Activated CD4-positive, alpha-beta memory T cell treated with anti-CD3 and anti-CD28 coated beads, Interleukin-2, amount 10 ng/mL, durations not matched to agents 7 days and 5 days (primary cell): ENCODE data around the gene POMT1. TPM values are rescaled to one million over a fixed set of nuclear protein-coding genes. Genes with fewer than 3 reads are reported as not detected.
A peak's percentile ranks its signal among the peaks of the same experiment; 100 is the strongest.

ENCODE experiments used
- CTCF ChIA-PET: fragments of 350-600 bp; sonication (Branson Sonifier 250); formaldehyde crosslinking; loops from one replicate; lab custom pipeline; 2021; ENCODE audit warnings: antibody characterized with exemption, inconsistent platforms; lab: Charles Lee
- POLR2A ChIA-PET: fragments of 350-600 bp; sonication (Branson Sonifier 250); formaldehyde crosslinking; loops from one replicate; lab custom pipeline; 2021; ENCODE audit warnings: antibody characterized with exemption; lab: Charles Lee
- DNase-seq: peaks from one replicate; pipeline ENCODE4 v3.0.0-alpha.2; 2020
- H3K27ac Mint-ChIP-seq: one replicate; pipeline ENCODE4 v1.8.0; 2021; ENCODE audit warnings: mild to moderate bottlenecking, mixed read lengths
- H3K27me3 Mint-ChIP-seq: one replicate; pipeline ENCODE4 v1.8.0; 2021; ENCODE audit warnings: mixed read lengths
- H3K36me3 Mint-ChIP-seq: one replicate; pipeline ENCODE4 v1.8.0; 2021; ENCODE audit warnings: low read depth, mixed read lengths
- H3K4me1 Mint-ChIP-seq: one replicate; pipeline ENCODE4 v1.8.0; 2021; ENCODE audit warnings: mixed read lengths
- H3K4me3 Mint-ChIP-seq: one replicate; pipeline ENCODE4 v1.8.0; 2021; ENCODE audit warnings: mild to moderate bottlenecking, mixed read lengths
- H3K9me3 Mint-ChIP-seq: one replicate; pipeline ENCODE4 v1.8.0; 2021; ENCODE audit warnings: mixed read lengths
- total RNA-seq, 2 experiments: library from RNA; stranded (reverse); gene quantifications; one replicate each; pipeline ENCODE4 v1.2.3, GENCODE V29; 2021

The POMT1 gene
- total RNA-seq, 2 experiments from 2014 or later = 52.5 to 53.8 TPM

DNA sequence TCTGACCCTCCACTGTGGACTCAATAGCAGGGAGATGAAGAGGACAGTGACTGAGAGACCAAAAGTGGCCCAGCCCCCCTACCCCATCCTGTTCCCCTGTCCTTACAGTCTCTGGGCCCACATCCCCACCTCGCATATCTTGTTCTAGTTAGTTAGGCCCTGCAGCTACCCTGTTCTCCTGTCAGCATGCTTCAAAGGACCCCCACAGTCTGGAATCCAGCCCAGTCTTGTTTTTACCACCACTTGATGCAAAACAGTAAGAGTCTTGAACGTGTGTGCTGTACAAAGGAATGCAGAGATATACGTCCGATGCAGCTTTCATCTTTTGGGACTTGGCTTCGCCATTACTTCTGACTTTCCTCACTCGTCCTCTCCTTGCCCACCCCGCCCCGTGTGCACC, 12.2 kb upstream of the POMT1 start:
- H3K36me3 Mint-ChIP-seq = peaks cover 90% of the 10 kb centered on the region
- H3K27ac Mint-ChIP-seq = no peak overlapping the region
- no peaks in the 10 kb centered on the region for H3K9me3 Mint-ChIP-seq
- CTCF ChIA-PET = no interaction called here
- no peak for DNase-seq
- POLR2A ChIA-PET = no interaction called here
- no peaks in the 10 kb centered on the region for H3K4me1 Mint-ChIP-seq
- H3K4me3 Mint-ChIP-seq = no peak overlapping the region
- H3K27me3 Mint-ChIP-seq = no peaks in the 10 kb centered on the region

DNA sequence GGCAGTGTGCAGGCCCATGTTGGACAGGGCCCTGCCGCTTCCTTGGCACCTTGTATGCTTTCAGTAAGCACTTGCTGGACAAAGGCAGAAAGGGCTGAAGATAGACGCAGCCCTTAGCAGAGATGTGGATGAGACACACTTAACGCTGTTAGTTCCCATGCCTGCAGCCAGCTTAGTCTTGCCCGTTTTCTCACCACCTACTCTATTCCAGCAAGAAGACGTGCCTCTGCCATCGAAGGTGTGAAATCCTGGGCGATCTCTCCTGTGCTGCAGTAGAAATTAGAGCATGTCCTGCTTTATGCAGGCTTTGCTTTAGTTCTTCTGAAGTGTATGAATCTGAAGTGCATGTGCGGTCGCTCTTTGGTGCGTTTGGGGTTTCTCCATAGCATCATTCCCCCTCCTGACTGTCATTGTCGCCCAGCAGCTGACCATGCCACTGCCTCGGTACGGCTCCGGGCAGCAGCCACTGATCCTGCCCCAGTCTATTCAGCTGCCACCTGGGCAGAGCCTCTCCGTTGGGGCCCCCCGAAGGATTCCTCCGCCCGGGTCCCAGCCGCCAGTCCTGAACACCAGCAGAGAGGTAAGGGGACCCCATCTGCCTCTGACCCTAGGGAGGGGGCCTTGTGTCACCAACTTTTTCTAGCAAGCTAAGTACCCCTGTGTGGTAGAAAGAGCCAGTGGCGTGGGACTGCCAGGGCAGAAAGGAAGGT, 11.6 kb upstream of the POMT1 start:
- Mint-ChIP-seq H3K4me3 (no peak overlapping the region), H3K9me3 (no peaks in the 10 kb centered on the region), H3K4me1 (no peaks in the 10 kb centered on the region), H3K27me3 (no peaks in the 10 kb centered on the region), H3K27ac (no peak overlapping the region), H3K36me3 (peaks cover 91% of the 10 kb centered on the region)
- CTCF ChIA-PET = interaction anchor here (1.2 kb wide), 1 partner anchor 13 kb away, joined by 3 read pairs; no protein-coding TSS in a partner anchor
- no peak for DNase-seq
- POLR2A ChIA-PET = interaction anchor here (0.6 to 2.2 kb wide), 2 partner anchors 9 to 202 kb away, joined by 3 to 9 read pairs; partner anchors contain the start of gene PLPP7

- CTCF ChIA-PET = interaction anchor here (1.2 kb wide), 1 partner anchor 14 kb away, joined by 3 read pairs; no protein-coding TSS in a partner anchor
- Mint-ChIP-seq H3K4me1 (no peaks in the 10 kb centered on the region), H3K9me3 (no peaks in the 10 kb centered on the region), H3K4me3 (no peak overlapping the region), H3K36me3 (peaks cover 86% of the 10 kb centered on the region), H3K27me3 (no peaks in the 10 kb centered on the region), H3K27ac (no peak overlapping the region)
- POLR2A ChIA-PET = interaction anchor here (0.6 to 2.2 kb wide), 2 partner anchors 8 to 203 kb away, joined by 3 to 9 read pairs; partner anchors contain the start of gene PLPP7
- DNase-seq = no peak
Observed at GRCh38 chr9:131492070-131492469, 10.6 kb upstream of the POMT1 start.

- Mint-ChIP-seq H3K4me1 (peaks cover 10% of the 10 kb centered on the region), H3K27me3 (no peaks in the 10 kb centered on the region), H3K9me3 (no peaks in the 10 kb centered on the region), H3K36me3 (peaks cover 81% of the 10 kb centered on the region), H3K27ac (no peak overlapping the region), H3K4me3 (no peak overlapping the region)
- no peak for DNase-seq
- POLR2A ChIA-PET = no interaction called here
- CTCF ChIA-PET = no interaction called here
Observed at GRCh38 chr9:131494296-131494870, 8.3 kb upstream of the POMT1 start.

DNA sequence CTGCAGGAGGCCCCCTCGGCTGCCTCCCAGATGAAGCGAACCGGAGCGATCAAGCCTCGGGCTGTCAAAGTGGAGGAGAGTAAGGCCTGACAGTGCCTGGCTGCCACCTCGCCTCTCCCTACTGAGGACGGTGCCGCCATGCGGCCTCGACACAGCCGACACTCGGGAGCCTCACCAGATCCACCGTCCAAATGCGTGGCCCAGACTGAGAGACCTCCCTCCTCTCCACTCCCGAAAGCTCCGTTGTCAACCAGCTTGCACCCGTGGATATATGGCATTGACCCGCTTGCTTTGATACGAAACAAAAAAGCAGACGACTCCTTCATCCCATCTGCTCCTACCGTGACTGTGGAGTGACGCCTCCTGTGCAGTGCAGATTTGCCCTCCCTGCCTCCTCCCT, 6.9 kb upstream of the POMT1 start:
- H3K27ac Mint-ChIP-seq = no peak overlapping the region
- H3K36me3 Mint-ChIP-seq = peaks cover 72% of the 10 kb centered on the region
- POLR2A ChIA-PET = no interaction called here
- CTCF ChIA-PET = no interaction called here
- no peak overlapping the region for H3K4me3 Mint-ChIP-seq
- peaks cover 23% of the 10 kb centered on the region for H3K4me1 Mint-ChIP-seq
- no peak for DNase-seq
- H3K27me3 Mint-ChIP-seq = no peaks in the 10 kb centered on the region
- no peaks in the 10 kb centered on the region for H3K9me3 Mint-ChIP-seq

DNA sequence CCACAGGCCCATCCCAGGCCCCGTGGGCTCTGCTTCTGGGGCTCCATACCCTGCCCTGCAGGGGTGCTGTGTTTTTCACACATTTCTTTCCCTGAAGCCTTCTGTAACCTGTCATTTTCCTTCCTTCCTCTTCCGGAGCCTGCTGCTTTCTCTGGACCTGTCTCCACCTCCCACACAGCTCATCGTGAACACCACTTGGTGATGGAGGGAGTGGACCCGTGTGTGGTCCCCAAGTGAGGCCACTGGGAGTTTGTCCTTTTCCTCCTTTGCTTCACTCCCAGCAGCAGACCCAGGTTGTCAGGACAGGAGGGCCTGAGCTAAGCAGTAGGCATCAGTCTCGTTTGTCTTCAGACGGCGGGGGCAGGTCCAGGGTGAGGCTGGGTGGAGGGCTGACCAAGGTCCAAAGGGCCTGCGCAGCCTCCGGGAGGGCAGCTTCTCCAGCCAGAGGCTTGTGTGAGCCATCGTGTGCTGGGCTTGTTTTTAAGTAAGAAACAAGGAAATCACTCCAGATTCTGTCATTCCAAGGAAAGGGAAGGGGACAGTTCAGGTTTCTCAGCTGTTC, 5.8 kb upstream of the POMT1 start:
- no peak overlapping the region for H3K4me3 Mint-ChIP-seq
- DNase-seq = no peak
- H3K9me3 Mint-ChIP-seq = no peaks in the 10 kb centered on the region
- CTCF ChIA-PET = no interaction called here
- peaks cover 61% of the 10 kb centered on the region for H3K36me3 Mint-ChIP-seq
- no peaks in the 10 kb centered on the region for H3K27me3 Mint-ChIP-seq
- peaks cover 34% of the 10 kb centered on the region for H3K4me1 Mint-ChIP-seq
- no peak overlapping the region for H3K27ac Mint-ChIP-seq
- POLR2A ChIA-PET = no interaction called here

- Mint-ChIP-seq H3K36me3 (peaks cover 42% of the 10 kb centered on the region), H3K4me1 (peaks cover 50% of the 10 kb centered on the region), H3K9me3 (no peaks in the 10 kb centered on the region), H3K4me3 (no peak overlapping the region), H3K27ac (peak overlapping the region; percentile 88), H3K27me3 (no peaks in the 10 kb centered on the region)
- ChIA-PET CTCF (interaction anchor here (1.5 to 2.2 kb wide), 4 partner anchors 100 to 233 kb away, joined by 5 to 19 read pairs (median 7); no protein-coding TSS in a partner anchor), POLR2A (interaction anchor here (0.7 to 3.0 kb wide), 8 partner anchors 7 to 374 kb away, joined by 3 to 16 read pairs (median 6); partner anchors contain the start of gene NUP214)
- no peak for DNase-seq
Observed at GRCh38 chr9:131499254-131499767, 3.4 kb upstream of the POMT1 start.

DNA sequence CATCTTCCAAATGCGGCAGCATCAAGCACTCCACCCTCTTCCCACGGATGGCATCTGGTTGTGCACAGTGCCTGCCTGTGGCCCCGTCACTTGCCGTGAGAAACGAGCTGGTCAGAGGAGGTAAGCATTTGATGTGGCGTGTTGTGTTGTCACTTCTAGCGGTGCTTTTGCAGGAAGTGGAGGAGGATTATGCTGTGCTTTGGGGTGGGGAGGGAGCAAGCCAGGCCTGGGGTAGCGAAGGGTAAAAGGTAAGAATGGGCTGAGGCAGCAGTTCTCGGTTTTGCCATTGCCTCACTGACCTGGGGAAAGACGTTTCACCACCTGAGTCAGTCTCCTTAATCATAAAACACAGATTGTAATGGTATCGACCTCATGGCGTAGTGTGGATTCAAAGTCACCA, 2.3 kb upstream of the POMT1 start:
- POLR2A ChIA-PET = interaction anchor here (0.6 to 3.0 kb wide), 18 partner anchors 8 to 375 kb away, joined by 3 to 16 read pairs (median 4); partner anchors contain the start of gene NUP214
- Mint-ChIP-seq H3K4me1 (peaks cover 57% of the 10 kb centered on the region), H3K4me3 (peak overlapping the region; percentile 60), H3K27ac (peak overlapping the region; percentile 88), H3K36me3 (peaks cover 35% of the 10 kb centered on the region), H3K9me3 (no peaks in the 10 kb centered on the region), H3K27me3 (no peaks in the 10 kb centered on the region)
- CTCF ChIA-PET = interaction anchor here (0.5 to 2.2 kb wide), 12 partner anchors 60 to 243 kb away, joined by 3 to 19 read pairs (median 4); no protein-coding TSS in a partner anchor
- DNase-seq = peak; percentile 81

- H3K9me3 Mint-ChIP-seq = no peaks in the 10 kb centered on the region
- peaks cover 31% of the 10 kb centered on the region for H3K36me3 Mint-ChIP-seq
- H3K4me3 Mint-ChIP-seq = peak overlapping the region; percentile 60
- H3K27ac Mint-ChIP-seq = peak overlapping the region; percentile 88
- peaks cover 57% of the 10 kb centered on the region for H3K4me1 Mint-ChIP-seq
- CTCF ChIA-PET = interaction anchor here (0.5 to 2.2 kb wide), 12 partner anchors 59 to 242 kb away, joined by 3 to 19 read pairs (median 4); no protein-coding TSS in a partner anchor
- POLR2A ChIA-PET = interaction anchor here (0.6 to 3.0 kb wide), 18 partner anchors 9 to 740 kb away, joined by 3 to 16 read pairs (median 4); partner anchors contain the start of gene NUP214
- no peaks in the 10 kb centered on the region for H3K27me3 Mint-ChIP-seq
- DNase-seq = peak; percentile 71
Observed at GRCh38 chr9:131500939-131501541, 1.7 kb upstream of the POMT1 start.

- Mint-ChIP-seq H3K27ac (peak overlapping the region; percentile 75), H3K36me3 (peaks cover 25% of the 10 kb centered on the region), H3K4me1 (peaks cover 52% of the 10 kb centered on the region), H3K9me3 (no peaks in the 10 kb centered on the region), H3K27me3 (no peaks in the 10 kb centered on the region), H3K4me3 (peak overlapping the region; percentile 98)
- peak; percentile 83 for DNase-seq
- POLR2A ChIA-PET = interaction anchor here (0.8 to 1.8 kb wide), 18 partner anchors 15 to 266 kb away, joined by 3 to 9 read pairs (median 3); no protein-coding TSS in a partner anchor
- CTCF ChIA-PET = interaction anchor here (1.3 to 2.1 kb wide), 3 partner anchors 96 to 250 kb away, joined by 4 to 7 read pairs (median 4); no protein-coding TSS in a partner anchor
Observed at GRCh38 chr9:131503626-131504465, 1.1 kb downstream of the POMT1 start.

DNA sequence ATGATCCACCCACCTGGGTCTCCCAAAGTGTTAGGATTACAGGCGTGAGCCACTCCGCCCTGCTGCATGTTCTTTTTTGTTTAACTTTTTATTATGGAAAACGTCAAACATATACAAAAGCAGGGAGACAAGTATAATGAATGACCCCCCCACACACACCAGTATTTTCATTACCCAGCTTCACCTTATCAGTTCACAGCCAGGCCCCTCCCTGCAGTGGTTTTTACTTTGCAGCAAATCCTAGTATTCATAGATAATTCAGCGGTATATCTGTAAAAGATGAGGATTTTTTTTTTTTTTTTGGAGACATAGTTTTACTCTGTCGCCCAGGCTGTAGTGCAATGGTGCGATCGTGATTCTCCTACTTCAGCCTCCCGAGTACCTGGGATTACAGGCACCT, 2.3 kb downstream of the POMT1 start:
- Mint-ChIP-seq H3K27ac (no peak overlapping the region), H3K9me3 (no peaks in the 10 kb centered on the region), H3K4me3 (no peak overlapping the region), H3K4me1 (peaks cover 41% of the 10 kb centered on the region), H3K27me3 (no peaks in the 10 kb centered on the region), H3K36me3 (peaks cover 19% of the 10 kb centered on the region)
- POLR2A ChIA-PET = interaction anchor here (0.6 to 1.6 kb wide), 2 partner anchors 14 to 74 kb away, joined by 3 read pairs; no protein-coding TSS in a partner anchor
- CTCF ChIA-PET = no interaction called here
- DNase-seq = no peak
